SU-DHL-6 (cell line): ENCODE measurements around the gene RASA3.
"Not testable (repeated sequence)": the region's sequence is repeated elsewhere in the genome, so short reads cannot be mapped to it uniquely, and the experiment has no call there.

Source experiments
- H2AFZ ChIP-seq: fragments of 200-600 bp; sonication (generic); 2 replicates; pipeline ENCODE4 v1.6.1; 2014; ENCODE audit warnings: low read depth, mild to moderate bottlenecking, moderate library complexity, mixed read lengths, antibody characterized with exemption, low read length; ENCODE audit not compliant: severe bottlenecking
- H3F3A ChIP-seq: fragments of 200-600 bp; shearing (Covaris generic); 2 replicates; pipeline ENCODE4 v1.6.0; 2016; ENCODE audit warnings: antibody characterized with exemption, mild to moderate bottlenecking; ENCODE audit not compliant: insufficient read depth
- H3K27ac ChIP-seq: fragments of 200-600 bp; sonication (generic); 2 replicates; pipeline ENCODE4 v1.5.1; 2016; ENCODE audit warnings: low read depth, mild to moderate bottlenecking, low read length, moderate library complexity, mixed read lengths
- H3K27me3 ChIP-seq: fragments of 200-600 bp; sonication (generic), shearing (Covaris generic); 2 replicates; pipeline ENCODE4 v1.6.0; 2014; ENCODE audit warnings: mild to moderate bottlenecking, low read length
- H3K36me3 ChIP-seq: fragments of 200-600 bp; sonication (generic); 2 replicates; pipeline ENCODE4 v1.6.1; 2014; ENCODE audit warnings: mild to moderate bottlenecking, low read length, mixed read lengths
- H3K4me2 ChIP-seq: fragments of 300-600, 200-600 bp; shearing (Covaris generic), sonication (generic); 2 replicates; pipeline ENCODE4 v1.6.0; 2014; ENCODE audit warnings: low read length, low read depth, mild to moderate bottlenecking; ENCODE audit not compliant: poor library complexity, severe bottlenecking
- H3K4me3 ChIP-seq: fragments of 200-600 bp; sonication (generic); 2 replicates; pipeline ENCODE4 v1.5.1; 2014; ENCODE audit warnings: antibody characterized with exemption, low read length, mild to moderate bottlenecking, mixed read lengths; ENCODE audit not compliant: insufficient read depth, poor library complexity, severe bottlenecking
- H3K79me2 ChIP-seq: fragments of 200-600 bp; sonication (generic); 2 replicates; pipeline ENCODE4 v1.6.1; 2014; ENCODE audit warnings: mild to moderate bottlenecking, low read length, moderate library complexity; ENCODE audit not compliant: insufficient read depth
- H3K9ac ChIP-seq: fragments of 200-600 bp; sonication (generic); 2 replicates; pipeline ENCODE4 v1.7.0; 2014; ENCODE audit warnings: mild to moderate bottlenecking, low read length
- H3K9me2 ChIP-seq: fragments of 200-600 bp; sonication (generic); replicated peaks from 2 replicates; pipeline ENCODE4 v1.6.1; 2014; ENCODE audit warnings: low read length; ENCODE audit not compliant: insufficient read depth
- H3K9me3 ChIP-seq: fragments of 200-600 bp; sonication (generic); 2 replicates; pipeline ENCODE4 v1.6.1; 2014; ENCODE audit warnings: low read length, mixed read lengths; ENCODE audit not compliant: insufficient read depth
- H4K20me1 ChIP-seq: fragments of 200-600 bp; sonication (generic); 2 replicates; pipeline ENCODE4 v1.6.1; 2014; ENCODE audit warnings: low read depth, mild to moderate bottlenecking, antibody characterized with exemption, low read length, moderate library complexity, mixed read lengths
- CTCF ChIP-seq: fragments of 200-600 bp; sonication (generic); IDR thresholded peaks from one replicate; pipeline ENCODE4 v1.5.1; 2017; ENCODE audit warnings: antibody characterized with exemption, mild to moderate bottlenecking, low read length, moderate library complexity; ENCODE audit not compliant: insufficient read depth, poor library complexity, severe bottlenecking
- EZH2phosphoT487 ChIP-seq: fragments of 200-600 bp; sonication (generic), shearing (Covaris generic); conservative IDR thresholded peaks from 2 replicates; pipeline ENCODE4 v1.6.1; 2018; ENCODE audit warnings: mild to moderate bottlenecking, antibody characterized with exemption, low read length, moderate library complexity, mixed read lengths

Gene RASA3

GRCh38 chr13:114099191-114099590, 33.2 kb downstream of the RASA3 start:
- H3K27ac ChIP-seq = no peak overlapping the region
- no peak overlapping the region for H3K9ac ChIP-seq
- H2AFZ ChIP-seq = no peak overlapping the region
- TF ChIP-seq CTCF (no peak), EZH2phosphoT487 (no peak)
- no peaks in the 10 kb centered on the region for H3K9me3 ChIP-seq
- H3K4me2 ChIP-seq = no peak overlapping the region
- H3K36me3 ChIP-seq = no peaks in the 10 kb centered on the region
- H3K27me3 ChIP-seq = no peaks in the 10 kb centered on the region
- no peaks in the 10 kb centered on the region for H3F3A ChIP-seq
- no peaks in the 10 kb centered on the region for H4K20me1 ChIP-seq
- no peak overlapping the region for H3K4me3 ChIP-seq
- H3K9me2 ChIP-seq = no peaks in the 10 kb centered on the region
- H3K79me2 ChIP-seq = no peaks in the 10 kb centered on the region

DNA sequence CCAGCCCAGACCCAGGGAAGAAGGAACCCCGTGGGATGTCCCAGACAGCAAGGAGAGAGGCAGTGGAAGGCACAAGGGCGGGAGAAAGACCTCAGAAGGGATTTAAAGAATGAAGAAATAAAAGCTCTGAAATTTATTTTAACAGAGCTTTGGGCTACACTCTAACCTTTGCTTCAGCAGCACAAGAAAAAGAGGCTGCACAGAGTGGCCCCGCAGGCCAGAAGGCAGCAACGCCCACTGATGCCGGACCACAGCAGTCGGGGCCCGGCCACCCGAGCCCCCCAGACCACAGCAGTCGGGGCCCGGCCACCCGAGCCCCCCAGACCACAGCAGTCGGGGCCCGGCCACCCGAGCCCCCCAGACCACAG, 33.8 kb downstream of the RASA3 start:
- H3K27ac ChIP-seq, H3K27me3 ChIP-seq, H3F3A ChIP-seq, H3K4me2 ChIP-seq, H4K20me1 ChIP-seq, H3K9me3 ChIP-seq, H3K9ac ChIP-seq, H3K36me3 ChIP-seq, H3K79me2 ChIP-seq, H3K4me3 ChIP-seq, H2AFZ ChIP-seq, H3K9me2 ChIP-seq: not testable (repeated sequence)

DNA sequence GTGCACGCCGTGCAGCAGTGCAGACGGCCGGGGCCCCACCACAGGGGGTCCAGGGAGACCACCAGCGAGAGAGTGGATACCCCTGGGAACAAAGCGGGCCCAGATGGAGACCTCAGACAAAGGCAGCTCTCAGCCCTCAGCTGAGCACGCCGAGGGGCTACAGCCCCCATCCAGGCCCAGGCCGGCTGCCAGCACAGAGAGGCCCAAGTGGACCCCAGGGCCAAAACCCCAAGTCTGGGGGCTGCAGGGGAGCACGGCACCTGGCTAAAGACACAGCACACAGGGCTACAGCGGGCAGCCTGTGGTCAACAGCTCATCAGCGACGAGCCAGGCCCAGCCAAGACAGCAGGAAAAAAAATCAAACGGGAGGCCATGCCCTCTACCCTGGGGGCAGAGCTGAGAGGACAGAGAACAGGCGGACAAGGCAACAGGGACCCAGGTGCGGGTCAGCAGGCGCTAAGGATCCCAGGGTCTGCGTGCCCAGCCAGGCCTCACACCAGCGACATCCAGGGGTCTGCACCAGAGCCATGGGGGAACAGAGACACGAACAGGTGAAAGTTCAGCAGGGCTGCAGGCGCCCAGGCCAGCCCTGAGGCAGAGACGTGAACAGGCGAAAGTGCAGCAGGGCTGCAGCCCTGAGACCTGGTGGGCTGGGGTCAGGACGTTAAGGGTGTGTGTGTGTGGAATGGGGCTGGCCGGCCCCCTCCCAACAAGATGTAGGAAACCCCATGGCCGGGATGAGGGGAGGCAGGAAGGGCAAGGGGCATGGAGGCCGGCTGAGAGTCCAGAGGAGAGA, 34.3 kb downstream of the RASA3 start:
- Histone ChIP-seq H3F3A (no peaks in the 10 kb centered on the region), H2AFZ (no peak overlapping the region), H3K9me2 (no peaks in the 10 kb centered on the region), H3K9me3 (no peaks in the 10 kb centered on the region), H3K27ac (no peak overlapping the region), H3K36me3 (no peaks in the 10 kb centered on the region), H3K79me2 (no peaks in the 10 kb centered on the region), H3K9ac (no peak overlapping the region), H3K4me2 (no peak overlapping the region), H4K20me1 (no peaks in the 10 kb centered on the region), H3K27me3 (no peaks in the 10 kb centered on the region), H3K4me3 (no peak overlapping the region)
- TF ChIP-seq EZH2phosphoT487 = no peak
- TF ChIP-seq CTCF = no peak

GRCh38 chr13:114097212-114097892, 35.1 kb downstream of the RASA3 start:
- H3K9me2 ChIP-seq = no peaks in the 10 kb centered on the region
- H4K20me1 ChIP-seq = no peaks in the 10 kb centered on the region
- no peak overlapping the region for H3K9ac ChIP-seq
- H3K79me2 ChIP-seq = no peaks in the 10 kb centered on the region
- H3F3A ChIP-seq = no peaks in the 10 kb centered on the region
- no peak overlapping the region for H3K4me3 ChIP-seq
- no peaks in the 10 kb centered on the region for H3K27me3 ChIP-seq
- H3K36me3 ChIP-seq = no peaks in the 10 kb centered on the region
- no peak overlapping the region for H3K4me2 ChIP-seq
- no peaks in the 10 kb centered on the region for H3K9me3 ChIP-seq
- no peak overlapping the region for H2AFZ ChIP-seq
- TF ChIP-seq CTCF = no peak
- no peak for TF ChIP-seq EZH2phosphoT487
- H3K27ac ChIP-seq = no peak overlapping the region
